T-helper 2 cell (primary cell): ENCODE measurements around the gene SH2D5.
"Not testable (repeated sequence)": the region's sequence is repeated elsewhere in the genome, so short reads cannot be mapped to it uniquely, and the experiment has no call there.

Experiments used
- DNase-seq, 5 experiments: peaks; one replicate each; pipeline versions ENCODE4 v3.0.0 to v3.0.0-alpha.2; 2012 to 2022

SH2D5 gene

DNA sequence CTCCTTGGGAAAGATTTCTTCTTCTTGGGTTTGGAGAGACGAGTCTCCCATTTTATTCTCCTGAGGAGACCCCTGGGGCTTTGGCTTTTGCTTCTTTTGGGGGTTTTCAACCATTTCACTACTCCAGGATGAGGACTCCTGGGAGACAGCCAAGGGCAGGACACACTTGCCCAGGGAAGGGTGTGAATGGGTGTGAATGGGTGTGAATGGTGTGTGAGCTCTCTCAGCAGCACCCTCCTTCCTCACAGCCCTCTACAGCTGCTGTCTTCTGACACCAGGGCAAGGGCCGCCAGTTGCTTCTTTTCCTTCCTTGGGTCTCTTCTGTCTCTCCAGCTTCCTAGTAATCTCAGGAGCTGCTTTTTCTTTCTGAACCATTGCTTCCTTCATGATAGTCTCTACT is 38.9 kb downstream of the SH2D5 start:
- DNase-seq: no peak

DNA sequence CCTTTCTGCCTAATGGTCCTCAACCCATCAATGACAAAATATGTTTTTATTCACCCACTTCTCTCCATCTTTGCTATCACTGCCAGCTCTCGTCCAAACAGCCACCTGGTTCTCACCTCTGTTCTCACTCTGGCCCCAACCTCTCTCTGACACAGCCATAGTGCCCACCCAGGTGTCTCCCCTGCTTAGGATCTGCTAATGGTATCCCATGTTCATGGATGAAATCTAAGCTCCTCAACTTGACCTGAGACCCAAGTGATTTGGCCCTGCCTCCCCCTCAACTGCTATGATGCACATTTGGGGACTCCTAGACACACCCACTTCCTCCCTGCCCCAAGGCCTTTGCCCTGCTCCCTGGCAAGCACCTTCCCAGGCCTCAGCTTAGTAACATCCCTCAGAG is 40.6 kb downstream of the SH2D5 start:
- DNase-seq: no peak

DNA sequence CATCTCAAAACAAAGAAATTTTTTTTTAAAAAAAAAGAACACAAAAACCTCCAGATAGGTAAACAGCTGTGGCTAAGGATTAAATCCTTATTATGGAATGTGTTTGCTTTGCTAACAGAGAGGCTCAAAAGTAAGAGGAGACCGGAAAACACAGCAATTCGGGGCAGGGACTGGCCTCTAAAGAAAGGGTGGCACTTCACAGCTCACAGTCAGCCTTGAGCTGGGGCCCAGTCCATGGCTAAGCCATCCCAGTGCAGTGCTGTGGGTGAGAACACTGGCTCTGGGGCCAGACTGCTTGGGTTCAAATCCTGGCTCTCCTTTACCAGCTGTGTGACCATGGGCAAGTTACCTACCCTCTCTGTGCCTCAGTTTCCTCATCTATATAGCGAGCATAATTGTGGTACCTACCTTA is 42.9 kb downstream of the SH2D5 start:
- DNase-seq: no peak

DNA sequence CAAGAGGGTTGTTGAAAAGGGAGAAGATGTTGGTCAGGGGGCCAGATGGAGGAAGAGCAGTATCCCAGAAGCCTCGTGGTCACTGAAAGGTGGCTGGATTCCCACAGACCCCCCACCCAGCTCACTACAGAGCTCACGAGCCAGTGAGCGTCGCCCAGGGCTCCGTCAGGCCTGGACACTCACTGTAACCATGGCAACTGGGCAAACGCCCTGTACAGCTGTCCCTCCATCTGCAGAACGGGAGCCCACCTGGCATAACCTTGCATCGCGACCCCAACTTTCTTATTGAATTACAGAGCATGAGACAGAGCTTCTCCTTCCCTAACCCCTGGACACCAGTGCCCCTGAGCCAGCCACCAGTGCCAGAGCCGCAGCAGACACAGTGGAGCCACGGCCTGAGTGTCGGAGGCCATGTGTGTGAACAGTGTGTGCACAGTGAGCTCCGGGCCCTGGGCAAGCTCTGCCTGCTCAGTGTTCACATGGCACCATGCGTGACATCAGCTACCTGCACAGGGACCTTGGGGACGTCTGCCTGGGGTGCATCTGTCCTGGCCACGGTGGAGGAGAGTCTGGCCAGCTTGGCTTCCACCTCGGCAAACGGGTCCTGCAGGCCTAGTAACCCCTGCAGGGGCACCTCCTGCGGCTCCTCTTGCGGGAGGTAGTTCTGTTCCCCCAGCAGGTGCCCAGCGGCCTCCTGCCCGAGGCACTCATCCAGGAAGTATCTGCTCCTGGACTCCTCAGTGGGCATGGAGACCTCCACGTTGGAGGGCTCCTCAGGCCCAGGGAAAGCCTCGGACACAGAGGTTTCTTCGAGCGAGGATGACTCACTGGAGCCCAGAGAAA is 45.4 kb downstream of the SH2D5 start:
- DNase-seq: no peak

DNA sequence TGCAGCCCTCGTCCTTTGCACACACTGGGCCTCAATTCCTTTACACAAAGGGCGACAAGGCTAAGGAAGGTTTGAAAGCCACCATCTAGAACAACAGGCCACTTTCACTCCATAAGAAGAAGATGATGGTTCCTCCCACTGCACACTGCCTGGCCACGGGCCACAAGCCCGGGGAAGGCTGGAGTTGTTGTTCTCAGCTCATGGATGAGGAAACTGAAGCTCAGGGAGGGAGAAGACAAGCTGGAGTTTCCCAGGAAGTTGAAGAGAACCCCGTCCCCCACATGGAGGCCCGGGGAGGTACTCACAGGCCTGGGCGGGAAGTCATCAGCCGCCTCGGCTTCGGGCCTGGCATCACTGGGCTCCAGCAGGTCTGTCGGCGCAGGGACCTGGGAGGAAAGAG is 46.8 kb downstream of the SH2D5 start:
- DNase-seq: no peak

DNA sequence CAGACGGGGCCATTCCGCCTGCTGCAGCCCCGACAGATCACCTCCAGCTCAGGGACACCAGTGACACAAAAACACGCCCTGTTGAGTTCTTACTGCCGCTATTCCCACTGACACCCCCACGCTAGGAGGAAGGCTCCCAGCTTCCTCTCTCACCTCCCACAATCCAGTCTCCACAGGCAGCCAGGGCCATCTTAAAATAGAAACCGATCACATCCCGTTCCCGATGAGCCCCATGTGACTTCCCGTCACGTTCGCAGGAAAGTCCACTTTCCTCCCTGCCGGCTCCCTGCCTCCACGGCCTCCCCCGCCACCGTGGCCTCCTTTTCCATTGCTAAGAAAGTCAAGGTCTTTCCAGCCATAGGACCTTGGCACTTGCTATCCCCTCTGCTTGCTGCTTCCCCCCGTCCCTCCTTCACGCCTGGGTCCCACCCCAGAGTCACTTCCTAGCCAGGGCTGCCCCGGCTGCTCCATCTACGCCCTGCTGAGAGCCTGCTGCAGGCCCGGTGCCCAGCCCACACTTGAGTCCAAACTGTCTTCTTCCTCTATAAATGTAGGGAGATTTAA is 47.3 kb downstream of the SH2D5 start:
- no peak for DNase-seq

DNA sequence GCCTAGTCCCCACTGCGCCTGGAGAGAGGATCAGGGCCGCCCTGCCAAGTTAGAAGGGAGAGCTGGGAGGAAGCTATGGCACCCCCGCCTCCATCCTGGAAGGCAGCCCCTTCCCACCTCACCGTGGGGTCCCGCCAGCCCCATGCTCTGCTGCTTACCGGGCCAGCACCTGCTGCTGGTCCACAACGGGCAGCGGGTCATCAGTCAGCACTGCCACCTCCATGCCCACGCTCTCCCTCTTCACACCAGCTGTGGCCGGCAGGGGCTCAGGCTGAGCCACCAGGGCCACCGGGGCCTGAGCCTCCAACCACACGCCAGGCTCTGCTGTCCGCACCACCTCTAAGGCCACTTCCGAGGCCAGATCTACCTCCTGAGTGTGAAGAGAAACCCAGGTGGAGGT is 47.9 kb downstream of the SH2D5 start:
- DNase-seq: no peak

DNA sequence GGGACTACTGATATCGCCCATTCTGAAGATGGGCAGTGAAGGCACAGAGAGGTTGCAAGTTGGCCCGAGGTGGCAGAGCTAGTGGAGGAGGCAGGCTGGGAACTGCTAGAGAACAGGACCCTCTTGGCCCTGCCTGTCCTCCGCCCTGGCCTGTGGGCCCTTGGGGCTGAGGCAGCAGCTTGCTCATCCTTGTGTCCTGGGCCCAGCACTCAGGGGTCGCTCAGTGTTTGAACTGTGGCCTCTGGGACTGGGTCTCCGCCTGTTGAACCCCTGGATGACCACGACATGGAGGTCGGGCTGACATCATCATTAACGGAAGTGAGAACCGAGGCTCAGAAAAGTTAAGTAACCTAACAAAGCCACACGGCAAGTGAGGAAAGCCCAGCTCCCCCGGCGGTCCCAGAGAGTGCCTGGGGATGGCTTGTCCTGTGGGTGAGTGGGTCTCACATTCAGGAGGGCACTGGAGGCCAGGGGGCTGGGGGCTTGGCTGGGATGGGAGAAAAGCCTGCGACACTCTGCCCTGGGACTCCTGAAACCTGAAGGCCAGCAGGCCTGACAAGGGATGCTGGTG is 48.4 kb downstream of the SH2D5 start:
- no peak for DNase-seq

DNA sequence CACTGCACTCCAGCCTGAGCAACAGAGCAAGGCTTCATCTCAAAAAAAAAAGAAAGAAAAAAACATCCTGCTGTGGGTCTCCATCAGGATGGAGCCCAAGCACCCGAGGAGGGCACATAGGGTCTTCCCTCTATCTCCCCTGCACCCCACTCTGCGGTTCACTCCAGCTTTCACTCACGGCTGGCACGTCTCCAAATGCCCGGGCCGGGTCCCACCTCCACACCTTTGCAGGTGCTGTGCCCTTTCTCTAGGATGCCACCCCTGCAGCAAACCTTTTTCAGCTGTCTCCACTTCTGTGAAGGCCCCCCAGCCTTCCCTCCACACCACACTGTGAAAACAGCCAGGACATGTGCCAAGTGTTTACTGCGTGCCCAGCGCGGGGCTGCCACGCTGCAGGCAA is 48.9 kb downstream of the SH2D5 start:
- no peak for DNase-seq

DNA sequence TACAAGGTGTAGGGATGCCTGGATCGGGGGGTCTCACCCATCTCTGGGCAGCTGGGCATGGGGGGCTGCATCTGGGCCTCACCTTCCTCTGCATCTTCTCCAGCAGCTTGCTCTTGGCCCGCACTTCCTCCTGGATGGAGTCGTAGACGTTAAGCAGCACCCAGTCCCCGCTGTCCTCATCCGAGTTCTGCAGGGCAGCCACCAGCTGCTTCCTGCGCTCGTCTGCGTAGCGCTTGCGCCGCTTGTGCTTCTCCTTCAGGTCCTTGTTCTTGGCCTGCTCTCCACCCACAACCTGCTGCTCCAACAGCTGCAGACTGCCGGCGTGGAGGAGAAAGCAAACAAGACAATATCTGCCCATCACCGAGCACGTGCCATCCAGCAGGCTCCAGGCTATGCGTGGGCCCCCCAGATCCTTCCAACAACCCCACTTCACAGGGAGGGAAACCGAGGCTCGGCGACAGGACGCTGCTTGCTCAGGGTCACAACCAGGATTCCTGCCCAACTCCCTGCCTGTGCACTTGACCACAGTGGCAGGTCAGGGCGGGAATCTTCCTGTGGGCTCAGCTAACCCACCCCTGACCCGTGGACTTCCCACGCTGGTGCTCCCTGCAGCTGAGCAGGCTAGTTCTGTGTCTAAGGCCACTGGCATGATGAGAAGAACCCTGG is 49.8 kb downstream of the SH2D5 start:
- no peak for DNase-seq

DNA sequence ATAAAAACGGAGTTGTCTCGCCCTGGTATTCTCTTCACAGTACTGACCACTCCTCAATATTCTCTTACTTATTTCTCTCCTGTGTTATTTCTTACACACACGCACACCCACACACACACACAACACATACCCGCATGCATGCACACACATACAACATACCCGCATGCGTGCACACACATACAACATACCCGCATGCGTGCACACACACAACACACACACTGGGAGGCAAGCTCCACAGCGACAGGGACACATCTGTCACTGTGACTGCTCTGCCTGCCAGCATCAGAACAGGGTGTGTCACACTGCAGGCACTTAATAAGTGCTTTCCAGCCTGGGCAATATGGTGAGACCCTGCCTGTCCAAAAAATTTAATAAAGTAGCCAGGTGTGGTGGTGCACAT is 50.5 kb downstream of the SH2D5 start:
- no peak for DNase-seq

DNA sequence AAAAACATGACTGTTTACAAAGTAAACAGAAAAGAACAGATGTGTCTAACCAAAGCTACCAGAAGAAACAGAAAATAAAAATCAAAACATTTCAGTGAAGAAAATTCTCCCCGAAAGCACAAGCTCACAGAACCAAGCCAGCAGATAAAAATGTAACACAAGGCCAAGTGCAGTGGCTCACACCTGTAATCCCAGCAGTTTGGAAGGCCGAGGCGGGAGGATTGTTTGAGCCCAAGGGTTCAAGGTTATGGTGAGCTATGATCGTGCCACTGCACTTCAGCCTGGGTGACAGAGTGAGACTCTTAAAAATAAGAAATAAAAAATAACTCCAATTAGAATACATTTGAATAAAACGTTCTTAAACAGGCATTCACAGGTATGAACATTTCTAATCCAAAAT is 52.2 kb downstream of the SH2D5 start:
- DNase-seq: no peak

DNA sequence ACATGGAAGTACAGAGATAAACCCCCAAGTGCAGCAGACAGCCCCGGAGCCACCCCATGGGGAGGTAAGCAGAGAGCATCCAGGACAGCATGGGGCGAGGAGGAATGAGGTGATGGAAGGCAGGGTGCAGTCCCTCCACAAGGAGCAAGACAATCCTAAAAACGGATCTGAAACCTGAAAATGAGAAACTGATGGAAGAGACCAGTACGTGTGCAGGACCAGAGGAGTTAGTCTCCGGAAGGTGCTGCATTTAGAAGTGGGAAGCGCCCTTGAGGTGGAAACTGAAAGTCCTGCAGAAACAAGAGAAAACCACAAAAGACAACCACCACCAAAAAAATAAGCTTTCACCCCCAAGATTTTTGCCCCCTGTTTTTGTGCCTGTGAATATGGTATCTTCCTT is 53.9 kb downstream of the SH2D5 start:
- peak in 1 of 5 experiments; percentile 77 for DNase-seq

DNA sequence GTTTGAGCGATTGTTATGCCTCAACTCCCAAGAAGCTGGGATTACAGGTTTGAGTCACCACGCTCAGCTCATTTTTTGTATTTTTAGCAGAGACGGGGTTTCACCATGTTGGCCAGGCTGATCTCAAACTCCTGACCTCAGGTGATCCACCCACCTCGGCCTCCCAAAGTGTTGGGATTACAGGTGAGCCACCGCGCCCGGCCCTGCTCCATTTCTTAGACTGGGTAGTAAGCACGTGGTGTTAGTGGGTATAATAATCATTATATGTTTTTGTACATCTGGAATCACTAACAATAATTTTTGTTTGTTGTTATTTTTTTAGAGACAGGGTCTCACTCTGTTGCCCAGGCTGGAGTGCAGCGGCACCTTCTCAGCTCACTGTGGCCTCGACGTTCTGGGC is 58.9 kb downstream of the SH2D5 start:
- DNase-seq: not testable (repeated sequence)

DNA sequence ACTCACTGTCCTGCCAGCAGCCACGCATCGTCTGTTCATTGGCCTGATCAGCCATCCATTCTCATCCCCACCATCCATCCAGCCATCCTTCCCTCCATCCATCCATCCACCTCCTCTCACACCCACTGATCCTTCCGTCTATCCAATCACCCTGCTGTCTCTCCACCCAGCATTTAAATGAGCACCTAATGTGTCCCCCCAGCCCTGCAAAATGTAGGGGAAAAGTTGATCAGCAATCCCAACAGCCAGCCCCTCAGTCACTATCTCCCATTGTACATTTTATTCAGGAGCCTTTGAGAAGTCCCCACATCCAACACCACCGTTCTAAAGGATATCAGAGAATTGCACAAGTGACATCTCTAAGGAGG is 60.3 kb downstream of the SH2D5 start:
- DNase-seq: no peak

DNA sequence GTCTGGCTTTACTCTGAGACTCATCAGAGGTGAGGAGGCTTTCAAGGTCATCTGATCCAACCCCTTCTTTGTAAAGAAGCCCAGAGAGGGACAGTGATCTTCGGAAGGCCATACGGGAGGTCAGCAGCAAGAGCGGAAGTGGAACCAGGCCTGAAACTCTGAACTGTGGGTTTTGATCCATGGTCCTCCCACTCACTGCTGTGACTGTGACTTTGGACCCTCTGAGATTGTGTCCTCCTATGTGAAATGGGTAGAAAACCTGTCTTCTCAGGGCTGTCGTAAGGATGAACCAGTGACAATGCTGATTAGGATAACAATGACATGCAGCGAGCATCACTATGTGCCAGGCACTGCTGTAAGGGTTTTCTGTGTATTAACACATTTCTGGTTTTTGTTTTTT is 61.6 kb downstream of the SH2D5 start:
- DNase-seq: no peak
